ENCODE measurements around the gene HIP1.
"Not testable (repeated sequence)": the region's sequence is repeated elsewhere in the genome, so short reads cannot be mapped to it uniquely, and the experiment has no call there.

DNA sequence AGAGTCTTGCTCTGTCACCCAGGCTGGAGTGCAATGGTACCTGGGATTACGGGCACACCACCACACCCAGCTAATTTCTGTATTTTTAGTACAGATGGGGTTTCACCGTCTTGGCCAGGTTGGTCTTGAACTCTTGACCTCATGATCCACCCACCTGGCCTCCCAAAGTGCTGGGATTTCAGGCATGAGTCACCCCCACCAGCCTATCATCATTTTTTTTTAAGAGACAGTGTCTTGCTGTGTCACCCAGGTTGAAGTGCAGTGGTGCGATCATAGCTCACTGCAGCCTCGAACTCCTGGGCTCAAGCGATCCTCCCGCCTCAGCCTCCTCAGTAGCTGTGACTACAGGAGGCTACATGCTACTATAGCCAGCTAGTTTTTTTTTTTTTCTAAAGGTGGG lies 56.7 kb downstream of the HIP1 start:
- not testable (repeated sequence) for TF ChIP-seq ZFX (CRISPR knock-in tag; IDR thresholded peaks at IDR 0.05); TEAD4 (IDR thresholded peaks at IDR 0.05; ENCODE audit: low read length); TEAD4 (CRISPR knock-in tag; IDR thresholded peaks at IDR 0.05; ENCODE audit: borderline replicate concordance); ZNF324 (CRISPR knock-in tag; IDR thresholded peaks at IDR 0.05); SETDB1 (IDR thresholded peaks at IDR 0.05; ENCODE audit: low read length); ZNF224 (CRISPR knock-in tag; IDR thresholded peaks at IDR 0.05); SP2 (IDR thresholded peaks at IDR 0.05; ENCODE audit: extremely low read depth, low read depth, low read length, poor library complexity, severe bottlenecking); POLR2A (conservative IDR thresholded peaks at IDR 0.05); ZNF282 (CRISPR knock-in tag; IDR thresholded peaks at IDR 0.05); SLC30A9 (CRISPR knock-in tag; IDR thresholded peaks at IDR 0.05)
- TF ChIP-seq, protein P1, sequence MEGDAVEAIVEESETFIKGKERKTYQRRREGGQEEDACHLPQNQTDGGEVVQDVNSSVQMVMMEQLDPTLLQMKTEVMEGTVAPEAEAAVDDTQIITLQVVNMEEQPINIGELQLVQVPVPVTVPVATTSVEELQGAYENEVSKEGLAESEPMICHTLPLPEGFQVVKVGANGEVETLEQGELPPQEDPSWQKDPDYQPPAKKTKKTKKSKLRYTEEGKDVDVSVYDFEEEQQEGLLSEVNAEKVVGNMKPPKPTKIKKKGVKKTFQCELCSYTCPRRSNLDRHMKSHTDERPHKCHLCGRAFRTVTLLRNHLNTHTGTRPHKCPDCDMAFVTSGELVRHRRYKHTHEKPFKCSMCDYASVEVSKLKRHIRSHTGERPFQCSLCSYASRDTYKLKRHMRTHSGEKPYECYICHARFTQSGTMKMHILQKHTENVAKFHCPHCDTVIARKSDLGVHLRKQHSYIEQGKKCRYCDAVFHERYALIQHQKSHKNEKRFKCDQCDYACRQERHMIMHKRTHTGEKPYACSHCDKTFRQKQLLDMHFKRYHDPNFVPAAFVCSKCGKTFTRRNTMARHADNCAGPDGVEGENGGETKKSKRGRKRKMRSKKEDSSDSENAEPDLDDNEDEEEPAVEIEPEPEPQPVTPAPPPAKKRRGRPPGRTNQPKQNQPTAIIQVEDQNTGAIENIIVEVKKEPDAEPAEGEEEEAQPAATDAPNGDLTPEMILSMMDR (IDR thresholded peaks at IDR 0.05 in 2 of 3, conservative IDR thresholded peaks at IDR 0.05 in 1 of 3; ENCODE audit: insufficient read depth in 2 of 3, low read depth in 1 of 3, low read length in 3 of 3), result not testable (repeated sequence)
